Endothelial cell of umbilical vein (primary cell): ENCODE results near the gene MLX.

Experiments
- CTCF ChIP-seq, 2 donors: IDR thresholded peaks; 1 replicate in 1 of 2; 2 replicates in 1 of 2; pipeline ENCODE4 v1.5.1; 2011; ENCODE audit warnings: low read length in 2 of 2, mild to moderate bottlenecking in 2 of 2, moderate library complexity in 2 of 2, control low read depth in 1 of 2, inconsistent platforms in 1 of 2, low read depth in 1 of 2; ENCODE audit not compliant: insufficient read depth in 1 of 2; ENCODE audit errors: extremely low read depth in 1 of 2
- POLR2AphosphoS5 ChIP-seq: IDR thresholded peaks from 2 replicates; pipeline ENCODE4 v1.6.1; 2012; ENCODE audit warnings: low read depth, mild to moderate bottlenecking, control low read depth, low read length, moderate library complexity; ENCODE audit not compliant: insufficient read depth

- no peak for TF ChIP-seq CTCF (IDR thresholded peaks at IDR 0.05; ENCODE audit: extremely low read depth in 1 of 2, insufficient read depth in 1 of 2, low read depth in 1 of 2, low read length in 2 of 2)
- TF ChIP-seq POLR2AphosphoS5, result no peak
Measured at GRCh38 chr17:42563143-42563509, 3.8 kb upstream of the MLX start.
